Uterus (tissue), 4 donors: Measurements from ENCODE around the gene IL22. TPM values are rescaled to one million over a fixed set of nuclear protein-coding genes. Genes with fewer than 3 reads are reported as not detected.

Experiments
- DNase-seq, 2 donors: peaks; one replicate each; pipeline ENCODE4 v3.0.0-alpha.2; 2019 to 2020
- H3K27ac ChIP-seq, 2 donors: fragments of 200-600 bp; sonication (generic); 1 replicate in 1 of 2; 2 replicates in 1 of 2; pipeline ENCODE4 v1.5.1; 2016 to 2018
- H3K27me3 ChIP-seq, 2 donors: fragments of 200-600 bp; sonication (generic); one replicate each; pipeline ENCODE4 v1.5.1; 2018 to 2019; ENCODE audit warnings: control low read depth in 1 of 2
- H3K36me3 ChIP-seq, 2 donors: fragments of 200-600 bp; sonication (generic); one replicate each; pipeline ENCODE4 v1.5.1; 2019; ENCODE audit warnings: control low read depth in 1 of 2
- H3K4me1 ChIP-seq, 2 donors: fragments of 200-600 bp; sonication (generic); one replicate each; pipeline ENCODE4 v1.5.1; 2018 to 2019; ENCODE audit warnings: control low read depth in 1 of 2
- H3K4me3 ChIP-seq, 2 donors: fragments of 200-600 bp; sonication (generic); 1 replicate in 1 of 2; 2 replicates in 1 of 2; pipeline ENCODE4 v1.5.1; 2018 to 2019; ENCODE audit warnings: mild to moderate bottlenecking in 1 of 2
- H3K9me3 ChIP-seq, 2 donors: fragments of 200-600 bp; sonication (generic); one replicate each; pipeline ENCODE4 v1.5.1; 2019; ENCODE audit warnings: control low read depth in 1 of 2
- CTCF ChIP-seq, 4 experiments: fragments of 200-600 bp in 2 of 4; fragments of 450-650 bp in 2 of 4; sonication (generic) in 2 of 4; IDR thresholded peaks; one replicate each; pipeline ENCODE4 v1.5.1; 2016 to 2019; ENCODE audit warnings: antibody characterized with exemption in 4 of 4, mild to moderate bottlenecking in 2 of 4, moderate library complexity in 1 of 4
- POLR2A ChIP-seq, 2 donors: fragments of 450-650 bp; IDR thresholded peaks; one replicate each; pipeline ENCODE4 v1.6.1; 2016; ENCODE audit warnings: antibody characterized with exemption in 2 of 2, mild to moderate bottlenecking in 1 of 2, moderate library complexity in 1 of 2
- intact Hi-C: fragments of 100-400 bp; cut with DNase I; formaldehyde crosslinking; loops from one replicate; pipeline ENCODE4 v1.15.1; 2023; ENCODE audit warnings: low total_unique reads
- total RNA-seq, 4 donors: library from RNA; depleted of rRNA in 3 of 4; stranded (reverse); fragments of >200 nt in 3 of 4; gene quantifications; one replicate each; pipeline versions ENCODE4 v1.1.0 to v1.2.4, GENCODE V29; 2014 to 2023
- donor health status: DM: yes; HTN: yes; CAD: no.

The IL22 gene
- total RNA-seq, 4 donors from 2014 or later = not detected

- no peak for TF ChIP-seq CTCF (IDR thresholded peaks at IDR 0.05)
- no peak for TF ChIP-seq POLR2A (IDR thresholded peaks at IDR 0.05)
- intact Hi-C loops = no loop called here
- H3K36me3 ChIP-seq = no peaks in the 10 kb centered on the region
- H3K9me3 ChIP-seq = no peaks in the 10 kb centered on the region
- no peak overlapping the region for H3K4me3 ChIP-seq
- H3K27ac ChIP-seq = peak overlapping the region; percentile 49 to 51
- no peaks in the 10 kb centered on the region for H3K27me3 ChIP-seq
- peaks cover 0 to 5% of the 10 kb centered on the region in 2 donors for H3K4me1 ChIP-seq
- no peak for DNase-seq
Measured at GRCh38 chr12:68237619-68238018, 15.8 kb downstream of the IL22 start.

- Histone ChIP-seq H3K36me3 (no peaks in the 10 kb centered on the region), H3K4me1 (peaks cover 0 to 5% of the 10 kb centered on the region in 2 donors), H3K27me3 (no peaks in the 10 kb centered on the region), H3K4me3 (peak overlapping the region in 1 of 2 donors; percentile 13), H3K27ac (peak overlapping the region; percentile 49 to 51), H3K9me3 (no peaks in the 10 kb centered on the region)
- intact Hi-C loops = no loop called here
- no peak for TF ChIP-seq POLR2A (IDR thresholded peaks at IDR 0.05)
- TF ChIP-seq CTCF (IDR thresholded peaks at IDR 0.05) = peak; percentile 20 to 43 (median 21)
- no peak for DNase-seq
Measured at GRCh38 chr12:68237078-68237477, 16.3 kb downstream of the IL22 start.

- TF ChIP-seq CTCF (IDR thresholded peaks at IDR 0.05) (no peak), POLR2A (IDR thresholded peaks at IDR 0.05) (no peak)
- DNase-seq = no peak
- Histone ChIP-seq H3K4me1 (peaks cover 0 to 5% of the 10 kb centered on the region in 2 donors), H3K36me3 (no peaks in the 10 kb centered on the region), H3K9me3 (no peaks in the 10 kb centered on the region), H3K4me3 (peak overlapping the region in 1 of 2 donors; percentile 13), H3K27me3 (no peaks in the 10 kb centered on the region), H3K27ac (peak overlapping the region; percentile 49 to 51)
- intact Hi-C loops = no loop called here
Measured at GRCh38 chr12:68236421-68237059, 16.9 kb downstream of the IL22 start.

- H3K4me3 ChIP-seq = no peak overlapping the region
- no peak for DNase-seq
- H3K36me3 ChIP-seq = no peaks in the 10 kb centered on the region
- TF ChIP-seq CTCF (IDR thresholded peaks at IDR 0.05) = no peak
- no peak for TF ChIP-seq POLR2A (IDR thresholded peaks at IDR 0.05)
- no peaks in the 10 kb centered on the region for H3K27me3 ChIP-seq
- H3K27ac ChIP-seq = no peak overlapping the region
- H3K9me3 ChIP-seq = no peaks in the 10 kb centered on the region
- intact Hi-C loops = no loop called here
- peaks cover 0 to 5% of the 10 kb centered on the region in 2 donors for H3K4me1 ChIP-seq
Measured at GRCh38 chr12:68235576-68235975, 17.8 kb downstream of the IL22 start.

- H3K4me1 ChIP-seq = peaks cover 0 to 5% of the 10 kb centered on the region in 2 donors
- H3K27me3 ChIP-seq = no peaks in the 10 kb centered on the region
- intact Hi-C loops = no loop called here
- H3K9me3 ChIP-seq = no peaks in the 10 kb centered on the region
- no peak overlapping the region for H3K27ac ChIP-seq
- DNase-seq = no peak
- TF ChIP-seq POLR2A (IDR thresholded peaks at IDR 0.05) (no peak), CTCF (IDR thresholded peaks at IDR 0.05) (no peak)
- no peak overlapping the region for H3K4me3 ChIP-seq
- H3K36me3 ChIP-seq = no peaks in the 10 kb centered on the region
Measured at GRCh38 chr12:68234140-68234539, 19.3 kb downstream of the IL22 start.
